ENCODE data around the gene UMODL1. TPM values are rescaled to one million over a fixed set of nuclear protein-coding genes. Genes with fewer than 3 reads are reported as not detected.

UMODL1 gene
- total RNA-seq, 2 donors from 2014 or later: not detected

GRCh38 chr21:42089665-42090310 is 18.7 kb downstream of the UMODL1 start:
- ATAC-seq: no peak
- DNase-seq: no peak
- intact Hi-C loops (cut with DNase I): no loop called here

GRCh38 chr21:42091899-42092508 is 20.9 kb downstream of the UMODL1 start:
- DNase-seq (no peak), ATAC-seq (no peak)
- intact Hi-C loops (cut with DNase I): no loop called here

- intact Hi-C loops (cut with DNase I): no loop called here
- DNase-seq: no peak
- ATAC-seq: no peak
Observed at GRCh38 chr21:42092771-42093170, 21.7 kb downstream of the UMODL1 start.

GRCh38 chr21:42093186-42093585 is 22.1 kb downstream of the UMODL1 start:
- intact Hi-C loops (cut with DNase I): no loop called here
- ATAC-seq: no peak
- no peak for DNase-seq

- intact Hi-C loops (cut with DNase I): no loop called here
- DNase-seq (no peak), ATAC-seq (peak in 1 of 2 donors; percentile 40)
Observed at GRCh38 chr21:42093991-42094421, 22.9 kb downstream of the UMODL1 start.

- intact Hi-C loops (cut with DNase I): no loop called here
- ATAC-seq: no peak
- DNase-seq: no peak
Observed at GRCh38 chr21:42094811-42095210, 23.7 kb downstream of the UMODL1 start.

- ATAC-seq: no peak
- no peak for DNase-seq
- intact Hi-C loops (cut with DNase I): no loop called here
Observed at GRCh38 chr21:42095581-42095980, 24.5 kb downstream of the UMODL1 start.

GRCh38 chr21:42096566-42096965 is 25.4 kb downstream of the UMODL1 start:
- DNase-seq (no peak), ATAC-seq (no peak)
- intact Hi-C loops (cut with DNase I): no loop called here

- ATAC-seq: no peak
- intact Hi-C loops (cut with DNase I): no loop called here
- no peak for DNase-seq
Observed at GRCh38 chr21:42097274-42097673, 26.2 kb downstream of the UMODL1 start.

- DNase-seq: peak; percentile 59
- intact Hi-C loops (cut with DNase I): no loop called here
- ATAC-seq: peak in 1 of 2 donors; percentile 89
Observed at GRCh38 chr21:42097860-42098454, 26.8 kb downstream of the UMODL1 start.

- DNase-seq: no peak
- intact Hi-C loops (cut with DNase I): no loop called here
- no peak for ATAC-seq
Observed at GRCh38 chr21:42098957-42099505, 27.9 kb downstream of the UMODL1 start.

- intact Hi-C loops (cut with DNase I): no loop called here
- no peak for DNase-seq
- no peak for ATAC-seq
Observed at GRCh38 chr21:42101246-42101645, 30.1 kb downstream of the UMODL1 start.

GRCh38 chr21:42102076-42102475 is 31.0 kb downstream of the UMODL1 start:
- intact Hi-C loops (cut with DNase I): no loop called here
- DNase-seq: no peak
- ATAC-seq: no peak

- intact Hi-C loops (cut with DNase I): no loop called here
- no peak for DNase-seq
- no peak for ATAC-seq
Observed at GRCh38 chr21:42102526-42102925, 31.4 kb downstream of the UMODL1 start.

GRCh38 chr21:42102991-42103390 is 31.9 kb downstream of the UMODL1 start:
- intact Hi-C loops (cut with DNase I): no loop called here
- DNase-seq: no peak
- no peak for ATAC-seq

GRCh38 chr21:42103843-42104242 is 32.7 kb downstream of the UMODL1 start:
- ATAC-seq (no peak), DNase-seq (no peak)
- intact Hi-C loops (cut with DNase I): no loop called here

GRCh38 chr21:42105476-42106315 is 34.6 kb downstream of the UMODL1 start:
- DNase-seq (no peak), ATAC-seq (no peak)
- intact Hi-C loops (cut with DNase I): loop anchor here in 1 of 2 donors (5.0 kb wide), 1 partner anchor 93 kb away; the partner anchor contains the start of gene ZBTB21

GRCh38 chr21:42106425-42106824 is 35.3 kb downstream of the UMODL1 start:
- intact Hi-C loops (cut with DNase I): loop anchor here in 1 of 2 donors (5.0 kb wide), 1 partner anchor 94 kb away; the partner anchor contains the start of gene ZBTB21
- DNase-seq: no peak
- ATAC-seq: no peak

GRCh38 chr21:42107177-42107880 is 36.2 kb downstream of the UMODL1 start:
- intact Hi-C loops (cut with DNase I): loop anchor here in 1 of 2 donors (5.0 kb wide), 1 partner anchor 95 kb away; the partner anchor contains the start of gene ZBTB21
- no peak for DNase-seq
- ATAC-seq: peak in 1 of 2 donors; percentile 4
